Kidney (tissue), 14 donors: Measurements from ENCODE around the gene C19orf47. TPM values are rescaled to one million over a fixed set of nuclear protein-coding genes. Genes with fewer than 3 reads are reported as not detected.

Source experiments
- DNase-seq, 5 donors: peaks; one replicate each; pipeline ENCODE4 v3.0.0-alpha.2; 2013 to 2020
- FAIRE-seq: peaks from 2 replicates; lab custom pipeline; 2012; peaks lifted over from hg19 to GRCh38; lab: Jason Lieb, UNC
- H3K27ac ChIP-seq, 2 donors: one replicate each; pipeline ENCODE4 v1.7.0; 2013; ENCODE audit warnings: low read depth in 2 of 2, low read length in 2 of 2, inconsistent platforms in 1 of 2
- H3K27me3 ChIP-seq: one replicate; pipeline ENCODE4 v1.7.1; 2013; ENCODE audit warnings: low read length, inconsistent platforms; ENCODE audit not compliant: control insufficient read depth, insufficient read depth
- H3K36me3 ChIP-seq, 3 donors: one replicate each; pipeline versions ENCODE4 v1.7.0 to v1.7.1; 2013; ENCODE audit warnings: low read length in 3 of 3, control low read depth in 1 of 3, inconsistent platforms in 1 of 3; ENCODE audit not compliant: insufficient read depth in 3 of 3, control insufficient read depth in 2 of 3
- H3K4me1 ChIP-seq, 3 donors: one replicate each; pipeline versions ENCODE4 v1.7.0 to v1.7.1; 2013; ENCODE audit warnings: low read length in 3 of 3, inconsistent platforms in 1 of 3, low read depth in 1 of 3; ENCODE audit not compliant: control insufficient read depth in 2 of 3, insufficient read depth in 2 of 3
- H3K4me3 ChIP-seq, 3 donors: one replicate each; pipeline versions ENCODE4 v1.7.0 to v1.8.1; 2013; ENCODE audit warnings: low read length in 3 of 3, control low read depth in 1 of 3, inconsistent platforms in 1 of 3
- H3K9ac ChIP-seq, 3 donors: one replicate each; pipeline versions ENCODE4 v1.7.0 to v1.7.1; 2013; ENCODE audit warnings: low read length in 3 of 3, control low read depth in 1 of 3, inconsistent platforms in 1 of 3
- H3K9me3 ChIP-seq, 3 donors: one replicate each; pipeline versions ENCODE4 v1.7.0 to v1.7.1; 2013; ENCODE audit warnings: low read length in 3 of 3, control low read depth in 1 of 3, inconsistent platforms in 1 of 3; ENCODE audit not compliant: control insufficient read depth in 2 of 3, insufficient read depth in 1 of 3
- intact Hi-C: fragments of 100-400 bp; cut with DNase I; formaldehyde crosslinking; loops from one replicate; pipeline ENCODE4 v1.11.1; 2022
- polyA plus RNA-seq: library from polyadenylated mRNA; stranded (reverse); fragments of 350-450 nt; fragmentation: Illumina TruSeq; extraction: RNeasy Lipid Tissue Mini Kit (QIAGEN cat#74804); gene quantifications from one replicate; pipeline ENCODE4 v1.2.3, GENCODE V29; 2014; ENCODE audit warnings: low read depth, low replicate concordance; ENCODE audit not compliant: insufficient read depth
- total RNA-seq: library from RNA; stranded (reverse); fragmentation: NEBNext Ultra II Directional; extraction: Animal tissue kit (Norgen Biotek cat#: 25700); gene quantifications from one replicate; pipeline ENCODE4 v1.2.1, GENCODE V29; 2021
- TF ChIP-seq, protein P1 (sequence below): IDR thresholded peaks from 3 replicates; pipeline ENCODE4 v1.5.1; 2012; ENCODE audit warnings: mild to moderate bottlenecking, moderate library complexity, borderline replicate concordance; ENCODE audit not compliant: insufficient read depth; ENCODE audit errors: extremely low read depth
- donor health status: control.
- donor health status: control.
- donor health status: control.
- donor health status: control.
- donor health status: control.
- donor health status: DM: yes; HTN: yes; CAD: no.
- donor health status: Normal renal cell carcinoma (clear cell type).

The C19orf47 gene
- total and polyA plus RNA-seq, 2 donors from 2014 or later: 12.9 to 13.0 TPM

- H3K9me3 ChIP-seq: no peaks in the 10 kb centered on the region
- TF ChIP-seq, protein P1, sequence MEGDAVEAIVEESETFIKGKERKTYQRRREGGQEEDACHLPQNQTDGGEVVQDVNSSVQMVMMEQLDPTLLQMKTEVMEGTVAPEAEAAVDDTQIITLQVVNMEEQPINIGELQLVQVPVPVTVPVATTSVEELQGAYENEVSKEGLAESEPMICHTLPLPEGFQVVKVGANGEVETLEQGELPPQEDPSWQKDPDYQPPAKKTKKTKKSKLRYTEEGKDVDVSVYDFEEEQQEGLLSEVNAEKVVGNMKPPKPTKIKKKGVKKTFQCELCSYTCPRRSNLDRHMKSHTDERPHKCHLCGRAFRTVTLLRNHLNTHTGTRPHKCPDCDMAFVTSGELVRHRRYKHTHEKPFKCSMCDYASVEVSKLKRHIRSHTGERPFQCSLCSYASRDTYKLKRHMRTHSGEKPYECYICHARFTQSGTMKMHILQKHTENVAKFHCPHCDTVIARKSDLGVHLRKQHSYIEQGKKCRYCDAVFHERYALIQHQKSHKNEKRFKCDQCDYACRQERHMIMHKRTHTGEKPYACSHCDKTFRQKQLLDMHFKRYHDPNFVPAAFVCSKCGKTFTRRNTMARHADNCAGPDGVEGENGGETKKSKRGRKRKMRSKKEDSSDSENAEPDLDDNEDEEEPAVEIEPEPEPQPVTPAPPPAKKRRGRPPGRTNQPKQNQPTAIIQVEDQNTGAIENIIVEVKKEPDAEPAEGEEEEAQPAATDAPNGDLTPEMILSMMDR: no peak
- H3K27ac ChIP-seq: no peak overlapping the region
- DNase-seq: no peak
- no peak overlapping the region for H3K4me3 ChIP-seq
- H3K36me3 ChIP-seq: no peaks in the 10 kb centered on the region
- H3K27me3 ChIP-seq: no peaks in the 10 kb centered on the region
- no peak overlapping the region for H3K9ac ChIP-seq
- FAIRE-seq: no peak
- no peaks in the 10 kb centered on the region for H3K4me1 ChIP-seq
- intact Hi-C loops: no loop called here
These were observed 47.8 kb upstream of the C19orf47 start for GRCh38 chr19:40395956-40396355.

GRCh38 chr19:40394816-40395210, 46.6 kb upstream of the C19orf47 start:
- Histone ChIP-seq H3K9me3 (no peaks in the 10 kb centered on the region), H3K4me1 (no peaks in the 10 kb centered on the region), H3K27me3 (no peaks in the 10 kb centered on the region), H3K4me3 (no peak overlapping the region), H3K27ac (no peak overlapping the region), H3K36me3 (no peaks in the 10 kb centered on the region), H3K9ac (no peak overlapping the region)
- DNase-seq: peak in 3 of 5 donors; percentile 34 to 37 (median 35)
- FAIRE-seq: no peak
- TF ChIP-seq, protein P1: no peak
- intact Hi-C loops: no loop called here

DNA sequence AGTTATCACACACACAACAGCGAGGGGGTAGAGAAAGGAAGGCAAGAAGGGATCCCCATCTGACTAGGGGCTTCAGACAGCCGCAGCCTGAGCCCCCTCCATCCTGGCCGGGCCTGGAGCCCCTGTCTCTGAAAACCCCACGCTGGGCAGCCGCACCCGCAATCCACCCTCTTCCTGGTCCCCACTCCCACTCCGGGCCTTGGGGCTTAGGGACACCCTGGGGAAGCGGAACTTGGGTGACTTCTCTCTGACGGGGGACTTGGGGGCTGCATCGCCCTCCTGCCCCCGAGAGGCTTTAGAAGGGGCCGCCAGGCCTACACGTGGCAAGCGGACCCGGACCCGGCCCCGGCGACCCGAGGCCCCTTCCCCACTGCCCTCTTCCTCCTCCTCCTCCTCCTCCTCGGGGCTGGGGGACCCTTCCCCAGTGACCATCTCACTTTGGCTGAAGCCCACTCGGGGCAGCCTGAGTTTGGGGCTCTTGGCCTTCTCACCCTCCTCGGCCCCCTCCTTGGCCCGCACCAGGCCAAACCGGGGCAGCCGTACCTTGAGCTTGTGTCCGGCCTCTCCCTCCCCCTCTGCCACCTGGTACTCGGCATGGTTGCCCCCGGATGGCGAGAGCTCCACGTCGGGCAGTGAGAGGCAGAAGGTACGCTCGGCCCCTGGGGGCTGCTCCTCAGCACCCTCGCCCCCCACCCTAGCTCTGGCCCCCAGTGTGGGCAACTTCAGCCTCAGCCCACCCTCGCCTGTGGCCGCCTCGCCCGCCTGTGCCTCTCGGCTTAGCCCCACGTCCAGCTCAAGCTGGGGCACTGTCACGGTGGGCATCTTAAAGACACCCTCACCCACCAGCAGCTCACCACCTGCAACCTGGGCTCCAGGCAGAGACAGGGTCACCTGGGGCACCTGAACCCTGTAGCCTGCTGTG, 46.0 kb upstream of the C19orf47 start:
- Histone ChIP-seq H3K27me3 (no peaks in the 10 kb centered on the region), H3K9me3 (no peaks in the 10 kb centered on the region), H3K4me3 (no peak overlapping the region), H3K9ac (no peak overlapping the region), H3K27ac (no peak overlapping the region), H3K4me1 (no peaks in the 10 kb centered on the region), H3K36me3 (no peaks in the 10 kb centered on the region)
- intact Hi-C loops: no loop called here
- TF ChIP-seq, protein P1: no peak
- no peak for FAIRE-seq
- DNase-seq: no peak
